OCI-LY7 (cell line): ENCODE measurements around the gene DEGS1.

Experiments used
- CTCF ChIP-seq: fragments of 200-600 bp; sonication (generic); conservative IDR thresholded peaks from 2 replicates; pipeline ENCODE4 v1.5.1; 2014; ENCODE audit warnings: mild to moderate bottlenecking, antibody characterized with exemption, low read length, moderate library complexity, mixed read lengths
- EZH2phosphoT487 ChIP-seq: fragments of 200-600 bp; sonication (generic); IDR thresholded peaks from 2 replicates; pipeline ENCODE4 v1.6.1; 2018; ENCODE audit warnings: low read depth, borderline replicate concordance, mild to moderate bottlenecking, mixed run types, antibody characterized with exemption, low read length, moderate library complexity, mixed read lengths

DNA sequence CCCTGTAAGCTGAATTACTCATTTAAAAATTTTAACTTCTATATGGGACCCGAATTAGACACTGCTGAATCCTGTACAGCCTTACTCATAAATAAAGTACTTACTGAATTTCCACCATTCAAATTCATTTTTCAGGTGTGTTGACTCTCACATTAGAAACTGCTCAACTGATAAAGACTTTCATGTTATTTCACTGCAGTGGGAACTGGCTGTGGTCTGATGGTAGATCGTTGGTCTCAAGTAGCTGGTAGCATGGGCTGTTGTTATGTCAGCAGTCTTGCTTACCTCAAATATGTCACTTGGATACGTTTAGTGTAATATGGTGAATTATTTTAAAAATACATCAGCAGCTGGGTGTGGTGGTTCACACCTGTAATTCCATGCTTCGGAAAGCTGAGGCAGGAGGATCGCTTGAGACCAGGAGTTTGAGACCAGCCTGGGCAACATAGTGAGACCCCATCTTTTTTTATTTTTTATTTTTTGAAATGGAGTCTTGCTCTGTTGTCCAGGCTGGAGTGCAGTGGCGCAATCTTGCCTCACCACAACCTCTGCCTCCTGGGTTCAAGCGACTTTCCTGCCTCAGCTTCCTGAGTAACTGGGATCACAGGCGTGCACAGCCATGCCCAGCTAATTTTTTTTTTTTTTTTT, 10.4 kb downstream of the DEGS1 start:
- TF ChIP-seq CTCF, result no peak
- no peak for TF ChIP-seq EZH2phosphoT487
